Mesothelial cell of epicardium (in vitro differentiated cells): ENCODE data around the gene ATP6V1G3. TPM values are rescaled to one million over a fixed set of nuclear protein-coding genes. Genes with fewer than 3 reads are reported as not detected.

Experiments used
- DNase-seq, 2 experiments: peaks; one replicate each; pipeline ENCODE4 v3.0.0; 2021; ENCODE audit warnings: low spot score in 2 of 2; ENCODE audit not compliant: unreplicated experiment in 2 of 2
- H3K27ac Mint-ChIP-seq: 2 replicates; pipeline ENCODE4 v1.8.0; 2021; ENCODE audit warnings: mixed read lengths
- H3K27me3 Mint-ChIP-seq: 2 replicates; pipeline ENCODE4 v1.8.0; 2021; ENCODE audit warnings: low read depth, mixed read lengths
- H3K36me3 Mint-ChIP-seq: 2 replicates; pipeline ENCODE4 v1.8.0; 2021; ENCODE audit warnings: mixed read lengths
- H3K4me1 Mint-ChIP-seq: 2 replicates; pipeline ENCODE4 v1.8.0; 2021; ENCODE audit warnings: mixed read lengths
- H3K4me3 Mint-ChIP-seq: 2 replicates; pipeline ENCODE4 v1.8.0; 2021; ENCODE audit warnings: mild to moderate bottlenecking, moderate library complexity, mixed read lengths
- H3K9me3 Mint-ChIP-seq: 2 replicates; pipeline ENCODE4 v1.8.0; 2021; ENCODE audit warnings: mixed read lengths
- total RNA-seq: library from RNA; stranded (reverse); gene quantifications from 3 replicates; pipeline ENCODE4 v1.2.1, GENCODE V29; 2021
- TF ChIP-seq, protein P1 (sequence below): fragments of 200-600 bp; sonication (generic); IDR thresholded peaks from one replicate; pipeline ENCODE4 v1.5.0; 2021; ENCODE audit warnings: antibody characterized with exemption; ENCODE audit not compliant: unreplicated experiment

Gene ATP6V1G3
- total RNA-seq, 1 donor from 2014 or later, result not detected

DNA sequence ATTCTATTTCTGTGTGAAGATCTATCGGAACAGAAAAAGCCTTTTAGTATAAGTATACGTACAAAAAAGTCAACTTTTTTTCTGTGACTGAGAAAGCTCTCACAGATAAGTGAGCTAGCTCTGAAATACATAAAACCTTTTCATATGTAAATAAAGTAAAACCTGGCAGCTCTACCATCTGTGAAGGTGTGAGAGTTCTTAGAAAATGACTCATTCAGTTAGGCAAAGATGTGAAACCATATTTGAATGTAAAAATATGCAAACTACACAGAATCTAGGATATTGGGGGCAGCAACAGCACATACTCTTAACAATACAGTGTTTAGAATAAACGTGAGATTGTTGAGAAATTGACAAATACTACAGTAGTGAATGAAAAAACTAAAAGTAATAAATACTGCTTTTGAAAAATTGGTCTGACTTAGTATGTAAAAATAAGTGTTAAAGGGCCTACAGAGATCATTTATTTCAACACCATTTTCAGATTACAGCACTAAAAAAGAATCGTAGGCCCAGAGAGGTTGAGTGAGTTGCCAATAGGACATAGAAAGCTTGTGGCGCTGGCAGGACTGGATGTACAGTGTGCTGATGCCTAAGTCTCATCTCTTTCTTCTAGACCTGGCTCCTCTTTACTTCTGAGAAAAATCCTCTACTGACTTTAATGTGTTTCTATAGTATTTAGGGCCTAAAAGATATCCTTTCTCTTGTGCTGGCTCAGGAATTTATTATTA lies 19.8 kb downstream of the ATP6V1G3 start:
- Mint-ChIP-seq H3K9me3 (no peaks in the 10 kb centered on the region), H3K27ac (no peak overlapping the region), H3K4me3 (no peak overlapping the region), H3K36me3 (no peaks in the 10 kb centered on the region), H3K27me3 (no peaks in the 10 kb centered on the region), H3K4me1 (peaks cover 20% of the 10 kb centered on the region)
- TF ChIP-seq, protein P1, sequence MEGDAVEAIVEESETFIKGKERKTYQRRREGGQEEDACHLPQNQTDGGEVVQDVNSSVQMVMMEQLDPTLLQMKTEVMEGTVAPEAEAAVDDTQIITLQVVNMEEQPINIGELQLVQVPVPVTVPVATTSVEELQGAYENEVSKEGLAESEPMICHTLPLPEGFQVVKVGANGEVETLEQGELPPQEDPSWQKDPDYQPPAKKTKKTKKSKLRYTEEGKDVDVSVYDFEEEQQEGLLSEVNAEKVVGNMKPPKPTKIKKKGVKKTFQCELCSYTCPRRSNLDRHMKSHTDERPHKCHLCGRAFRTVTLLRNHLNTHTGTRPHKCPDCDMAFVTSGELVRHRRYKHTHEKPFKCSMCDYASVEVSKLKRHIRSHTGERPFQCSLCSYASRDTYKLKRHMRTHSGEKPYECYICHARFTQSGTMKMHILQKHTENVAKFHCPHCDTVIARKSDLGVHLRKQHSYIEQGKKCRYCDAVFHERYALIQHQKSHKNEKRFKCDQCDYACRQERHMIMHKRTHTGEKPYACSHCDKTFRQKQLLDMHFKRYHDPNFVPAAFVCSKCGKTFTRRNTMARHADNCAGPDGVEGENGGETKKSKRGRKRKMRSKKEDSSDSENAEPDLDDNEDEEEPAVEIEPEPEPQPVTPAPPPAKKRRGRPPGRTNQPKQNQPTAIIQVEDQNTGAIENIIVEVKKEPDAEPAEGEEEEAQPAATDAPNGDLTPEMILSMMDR, result no peak
- no peak for DNase-seq

DNA sequence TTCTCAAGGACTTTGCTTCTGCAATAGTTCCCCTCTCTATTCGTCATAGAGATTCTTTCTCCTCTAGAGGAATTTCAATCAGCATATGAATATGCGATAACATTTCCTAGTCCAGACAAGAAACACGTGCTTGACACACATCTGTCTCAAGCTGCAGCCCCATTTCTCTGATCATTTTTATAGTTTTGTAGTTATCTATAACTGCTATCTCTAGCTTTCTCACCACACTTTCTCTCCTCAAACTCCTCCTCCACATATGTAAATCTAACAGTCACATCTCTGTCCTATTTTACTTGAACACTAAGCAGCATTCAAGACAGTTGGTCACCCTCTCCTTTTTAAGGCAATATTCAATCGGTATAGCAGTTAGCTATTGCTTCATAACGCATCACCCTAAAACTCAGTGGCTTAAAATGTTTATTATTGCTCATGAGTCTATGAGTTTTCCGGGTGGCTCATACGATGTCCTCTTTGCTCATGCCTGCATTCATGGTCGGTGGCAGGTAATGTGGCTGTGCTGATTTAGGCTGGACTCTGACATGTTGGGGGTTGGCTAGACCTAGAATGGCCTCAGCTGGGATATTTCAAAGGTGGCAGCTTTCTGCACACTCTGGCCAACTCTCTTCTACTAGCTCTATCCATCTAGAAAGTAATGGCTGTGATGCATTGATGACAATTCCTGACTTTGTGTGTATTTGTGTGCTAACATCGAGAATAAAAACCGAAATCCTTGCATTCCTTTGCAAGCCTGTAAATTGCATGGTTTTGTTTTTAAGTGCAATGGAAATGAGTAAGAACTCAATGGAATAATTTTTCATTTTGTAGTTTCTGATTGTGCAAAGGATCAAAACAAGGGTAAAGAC lies 20.6 kb downstream of the ATP6V1G3 start:
- H3K4me3 Mint-ChIP-seq, result no peak overlapping the region
- no peaks in the 10 kb centered on the region for H3K27me3 Mint-ChIP-seq
- TF ChIP-seq, protein P1, result no peak
- H3K27ac Mint-ChIP-seq, result no peak overlapping the region
- H3K9me3 Mint-ChIP-seq, result no peaks in the 10 kb centered on the region
- peaks cover 20% of the 10 kb centered on the region for H3K4me1 Mint-ChIP-seq
- DNase-seq, result no peak
- no peaks in the 10 kb centered on the region for H3K36me3 Mint-ChIP-seq

DNA sequence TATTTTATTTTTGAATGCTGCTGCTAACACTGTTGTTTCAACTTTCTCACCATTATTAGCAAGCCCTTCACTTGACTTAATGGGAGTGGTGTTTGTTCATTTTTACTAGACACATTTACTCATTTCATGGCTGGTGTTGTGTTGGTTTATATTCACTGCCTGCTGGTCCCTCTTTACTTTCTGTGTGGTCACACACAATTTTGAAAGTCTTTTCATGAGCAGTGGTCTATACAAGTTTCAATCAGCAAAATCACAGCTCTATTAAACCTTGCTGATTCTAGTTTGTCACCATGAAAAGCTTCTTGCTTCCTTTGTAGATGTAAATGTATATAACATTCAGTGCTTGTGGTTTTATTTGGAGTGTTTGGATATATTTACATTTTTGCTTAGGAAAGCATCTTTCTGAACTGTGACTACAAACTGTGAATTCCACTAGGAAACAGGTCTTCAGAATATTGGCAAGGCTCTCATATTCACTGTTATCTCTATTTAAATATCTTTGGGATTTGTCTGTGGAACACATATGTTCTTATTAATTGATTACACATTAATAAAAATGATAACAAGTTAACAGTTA lies 22.8 kb downstream of the ATP6V1G3 start:
- Mint-ChIP-seq H3K36me3 (no peaks in the 10 kb centered on the region), H3K4me1 (peaks cover 9% of the 10 kb centered on the region), H3K4me3 (no peak overlapping the region), H3K27ac (no peak overlapping the region), H3K9me3 (no peaks in the 10 kb centered on the region), H3K27me3 (no peaks in the 10 kb centered on the region)
- TF ChIP-seq, protein P1, result no peak
- no peak for DNase-seq

GRCh38 chr1:198500096-198500495 lies 40.4 kb downstream of the ATP6V1G3 start:
- Mint-ChIP-seq H3K4me1 (peaks cover 17% of the 10 kb centered on the region), H3K27ac (no peak overlapping the region), H3K4me3 (no peak overlapping the region)

GRCh38 chr1:198499588-198499987 lies 40.9 kb downstream of the ATP6V1G3 start:
- Mint-ChIP-seq H3K27ac (no peak overlapping the region), H3K36me3 (peaks cover 7% of the 10 kb centered on the region), H3K27me3 (no peaks in the 10 kb centered on the region), H3K4me1 (peaks cover 19% of the 10 kb centered on the region), H3K4me3 (no peak overlapping the region), H3K9me3 (peaks cover 18% of the 10 kb centered on the region)
- no peak for DNase-seq
- TF ChIP-seq, protein P1, result no peak

More at GRCh38 chr1:198500096-198500495, 40.4 kb downstream of the ATP6V1G3 start:
- H3K27me3 Mint-ChIP-seq, result no peaks in the 10 kb centered on the region
- H3K9me3 Mint-ChIP-seq, result peaks cover 18% of the 10 kb centered on the region
- TF ChIP-seq, protein P1, result no peak
- DNase-seq, result no peak
- peaks cover 7% of the 10 kb centered on the region for H3K36me3 Mint-ChIP-seq
